Activated naive CD4-positive, alpha-beta T cell treated with Interleukin-2 at 50 U/mL for 16 hours (primary cell): Measurements from ENCODE around the gene OTOGL.
"Not testable (repeated sequence)": the region's sequence is repeated elsewhere in the genome, so short reads cannot be mapped to it uniquely, and the experiment has no call there.

ENCODE experiments used
- DNase-seq: peaks from one replicate; pipeline ENCODE4 v3.0.0-alpha.2; 2020

The OTOGL gene

DNA sequence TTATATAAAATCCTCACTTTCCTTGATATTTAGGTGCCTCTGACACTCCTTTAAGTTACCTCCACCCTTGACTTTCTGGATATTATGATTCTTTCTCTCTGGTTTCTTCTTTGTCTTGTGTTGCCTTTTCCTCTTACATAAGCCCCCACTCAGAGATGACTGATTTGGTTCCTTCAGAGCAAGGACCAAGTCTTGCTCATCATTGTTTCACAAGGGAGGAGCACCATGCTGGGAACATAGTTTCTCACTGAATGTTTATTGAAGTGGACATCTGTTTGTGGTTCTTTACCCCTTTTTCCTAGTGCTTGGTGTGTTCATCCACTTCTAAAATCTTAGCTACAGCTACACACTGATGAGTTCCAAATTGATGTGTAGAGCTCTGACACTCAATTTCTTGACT is 183.4 kb downstream of the OTOGL start:
- DNase-seq = no peak

DNA sequence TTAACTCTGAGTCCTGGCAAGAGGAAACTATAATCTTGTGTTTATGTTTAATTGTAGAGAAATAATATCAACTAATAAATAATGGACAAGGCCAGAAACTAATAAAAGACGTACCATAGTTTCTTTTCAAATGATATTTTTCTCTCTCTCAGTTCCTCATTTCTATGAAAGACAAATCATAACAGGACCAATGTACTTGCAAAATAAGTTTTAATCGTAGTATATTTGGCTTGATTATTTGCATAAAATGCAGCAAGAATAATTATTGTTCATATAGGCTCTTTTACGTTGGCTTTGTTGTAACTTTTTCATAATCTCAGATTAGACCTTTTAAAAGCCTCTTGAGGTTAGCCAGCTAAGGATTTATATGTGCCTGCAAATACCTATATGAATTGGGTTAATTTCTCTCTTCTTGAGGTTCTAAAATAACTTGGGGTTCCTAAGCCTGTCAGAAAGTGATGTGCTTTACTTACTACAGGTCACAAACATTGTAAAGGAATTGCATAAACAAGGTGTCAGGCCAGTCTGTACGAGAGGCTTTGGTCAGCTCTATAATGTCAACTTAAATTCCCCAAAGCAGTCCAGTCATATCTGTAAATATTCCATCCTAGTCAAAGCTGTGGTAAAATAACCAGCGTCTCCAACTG is 191.9 kb downstream of the OTOGL start:
- DNase-seq = no peak

DNA sequence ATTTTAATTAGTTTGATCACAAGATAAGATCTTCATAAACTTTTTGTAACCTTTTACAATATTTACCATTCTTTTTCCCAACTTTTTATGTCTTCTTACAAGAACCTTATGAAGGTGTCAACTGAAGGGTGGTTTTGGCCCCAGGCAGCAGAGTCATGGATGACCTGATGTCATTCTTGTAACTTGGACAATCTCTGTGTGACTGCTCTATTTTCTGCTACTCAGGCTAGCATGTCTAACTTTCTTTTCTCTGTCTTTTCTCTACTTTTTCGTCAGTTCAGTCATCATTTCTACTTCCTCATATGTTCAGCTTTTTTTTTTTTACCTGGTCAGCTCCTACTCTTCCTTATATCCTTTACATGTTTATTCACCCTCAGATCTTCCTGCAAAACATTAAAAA is 194.0 kb downstream of the OTOGL start:
- no peak for DNase-seq

DNA sequence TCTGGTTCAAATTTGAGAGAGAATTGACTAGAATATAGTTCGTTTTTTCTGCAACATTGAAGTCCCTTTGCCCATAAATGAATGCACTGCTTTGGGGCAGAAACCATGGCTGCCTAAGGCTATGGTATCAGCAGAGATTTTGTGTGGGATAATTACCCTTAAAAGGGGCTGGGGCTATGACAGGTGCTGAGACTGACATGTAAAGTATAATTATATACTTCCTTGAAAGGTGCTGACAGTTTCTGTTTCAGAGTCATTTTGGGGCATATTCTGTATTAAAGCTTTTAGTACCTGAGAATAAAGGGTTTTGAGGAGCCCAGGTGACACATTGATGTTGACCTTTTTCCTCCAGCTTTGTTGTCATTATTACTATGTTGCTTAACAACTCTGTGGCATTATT is 194.4 kb downstream of the OTOGL start:
- no peak for DNase-seq

DNA sequence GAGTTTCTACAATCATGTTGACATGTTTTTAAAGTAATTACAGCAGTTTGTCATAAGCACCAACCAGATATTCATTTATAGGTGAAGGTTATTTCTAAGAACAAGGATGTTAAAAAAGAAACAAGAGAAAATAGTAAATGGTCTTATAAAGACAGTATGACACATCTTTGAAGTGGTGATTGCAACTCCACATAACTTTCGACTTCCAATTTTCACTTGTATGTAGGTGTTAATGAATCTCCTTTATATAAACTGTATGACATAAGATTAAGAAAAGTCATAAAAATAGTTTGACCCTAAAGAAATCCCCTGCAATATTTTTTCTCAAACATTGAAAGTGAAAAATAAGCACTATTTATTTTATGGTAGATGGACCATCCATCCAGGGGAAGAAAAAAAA is 199.9 kb downstream of the OTOGL start:
- no peak for DNase-seq

DNA sequence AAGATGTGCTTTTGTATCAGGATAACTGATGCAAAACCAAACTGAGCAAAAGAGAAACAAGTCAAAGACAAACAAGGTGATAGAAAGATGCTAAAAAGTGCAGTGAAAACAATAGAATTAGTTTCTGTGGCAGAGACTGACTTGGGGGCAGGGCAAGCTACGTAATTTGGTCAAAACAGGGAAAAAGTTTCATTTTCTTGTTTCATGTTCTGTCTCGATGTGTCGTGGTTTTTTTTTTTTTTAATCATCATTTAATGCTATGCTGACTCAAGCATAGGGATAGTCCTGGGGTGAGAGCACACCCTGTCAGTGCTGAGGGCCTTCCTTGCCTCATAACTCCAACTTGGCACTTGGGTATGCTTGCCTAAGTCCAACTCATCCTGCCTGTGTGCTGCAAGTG is 200.6 kb downstream of the OTOGL start:
- DNase-seq = no peak

DNA sequence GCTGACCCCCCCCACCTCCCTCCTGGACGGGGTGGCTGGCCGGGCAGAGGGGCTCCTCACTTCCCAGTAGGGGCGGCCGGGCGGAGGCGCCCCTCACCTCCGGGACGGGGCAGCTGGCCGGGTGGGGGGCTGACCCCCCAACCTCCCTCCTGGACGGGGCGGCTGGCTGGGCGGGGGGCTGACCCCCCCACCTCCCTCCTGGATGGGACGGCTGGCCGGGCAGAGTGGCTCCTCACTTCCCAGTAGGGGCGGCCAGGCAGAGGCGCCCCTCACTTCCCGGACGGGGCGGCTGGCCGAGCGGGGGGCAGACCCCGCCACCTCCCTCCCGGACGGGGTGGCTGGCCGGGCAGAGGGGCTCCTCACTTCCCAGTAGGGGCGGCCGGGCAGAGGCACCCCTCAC is 208.1 kb downstream of the OTOGL start:
- DNase-seq = not testable (repeated sequence)

DNA sequence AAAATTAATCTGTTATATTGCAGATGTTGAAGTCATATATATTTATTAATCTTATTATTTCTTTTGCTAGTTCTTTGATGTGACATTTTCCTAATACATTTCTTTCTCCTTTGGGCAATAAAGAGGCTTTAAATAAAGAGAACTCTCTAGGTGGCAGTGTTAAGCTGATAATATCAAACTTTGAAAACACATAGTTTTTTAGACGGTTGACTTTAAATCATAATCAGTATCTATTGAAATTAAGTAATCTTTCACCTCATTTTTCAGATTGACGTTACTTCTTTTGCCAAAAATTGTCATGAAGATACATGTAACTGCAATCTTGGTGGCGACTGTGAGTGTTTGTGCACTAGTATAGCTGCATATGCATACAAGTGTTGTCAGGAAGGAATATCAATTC is 213.9 kb downstream of the OTOGL start:
- no peak for DNase-seq

DNA sequence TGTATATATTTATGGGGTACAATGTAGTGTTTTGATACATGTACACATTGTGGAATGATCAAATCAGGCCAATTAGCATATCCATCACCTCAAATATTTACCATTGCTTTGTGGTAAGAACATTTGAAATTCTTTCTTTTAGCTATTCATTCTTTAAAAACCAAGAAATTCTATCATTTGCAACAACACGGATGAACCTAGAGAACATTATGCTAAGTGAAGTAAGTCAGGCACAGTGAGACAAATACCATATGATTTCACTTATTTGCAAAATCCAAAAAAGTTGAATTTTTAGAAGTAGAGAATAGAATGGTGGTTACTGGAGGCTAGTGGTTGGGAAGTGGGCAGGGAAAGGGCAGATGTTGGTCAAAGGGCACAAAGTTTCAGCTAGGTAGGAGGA is 215.4 kb downstream of the OTOGL start:
- DNase-seq = no peak

DNA sequence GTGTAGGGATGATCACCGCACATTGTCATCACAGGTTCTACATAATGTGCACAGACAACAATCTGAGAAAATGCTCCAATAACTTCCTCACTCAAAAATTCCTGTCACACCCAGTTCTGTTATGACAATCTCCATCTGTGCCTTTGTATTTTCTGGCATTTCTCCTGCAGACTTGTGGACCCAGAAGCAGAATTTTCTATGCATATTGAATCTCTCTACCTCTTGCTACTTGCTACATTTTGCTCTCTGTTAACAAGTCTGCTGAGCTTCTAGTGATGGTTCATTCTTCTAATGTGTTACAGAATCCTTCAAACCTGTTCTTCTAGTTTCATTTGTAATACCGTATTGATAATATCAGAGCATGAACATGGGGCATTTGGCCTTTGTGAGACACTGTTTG is 216.9 kb downstream of the OTOGL start:
- DNase-seq = no peak

DNA sequence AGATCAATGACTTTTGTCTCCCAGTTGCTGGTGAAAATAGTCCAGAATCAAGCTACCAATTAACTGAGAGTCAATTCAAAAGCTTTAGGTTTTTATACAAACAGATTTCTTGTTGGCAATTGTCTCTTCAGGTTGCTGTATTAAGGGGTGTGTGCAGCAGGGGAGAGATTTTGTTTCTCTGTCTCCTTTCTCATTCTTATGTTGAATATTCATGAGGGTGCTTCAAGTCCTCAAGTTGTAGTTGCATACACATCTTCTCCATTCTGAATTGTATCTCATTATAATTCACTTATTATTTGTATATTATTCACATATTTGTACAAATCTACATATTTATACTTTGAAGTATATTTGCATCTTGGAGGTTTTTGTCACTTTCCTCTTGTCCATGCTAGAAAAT is 218.0 kb downstream of the OTOGL start:
- DNase-seq = no peak

DNA sequence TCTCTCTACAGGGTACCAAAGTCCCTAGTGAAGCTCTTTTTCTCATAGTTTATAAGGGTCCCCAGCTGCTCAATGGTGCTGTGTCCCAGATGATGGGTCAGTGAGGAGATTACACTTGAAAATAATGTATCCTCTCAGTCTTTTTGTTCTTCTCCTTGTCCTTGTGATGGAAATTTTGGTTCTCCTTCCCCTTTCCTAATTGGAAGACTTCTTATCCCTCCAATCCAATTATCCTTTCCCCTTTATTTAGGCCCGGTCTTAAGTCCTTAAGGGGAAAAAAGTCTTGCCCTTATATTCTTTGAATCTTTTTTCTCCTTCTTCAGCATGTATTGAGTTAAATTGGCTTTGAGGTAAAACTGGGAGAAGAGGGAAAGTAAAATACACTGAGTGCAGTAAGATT is 218.6 kb downstream of the OTOGL start:
- DNase-seq = no peak

DNA sequence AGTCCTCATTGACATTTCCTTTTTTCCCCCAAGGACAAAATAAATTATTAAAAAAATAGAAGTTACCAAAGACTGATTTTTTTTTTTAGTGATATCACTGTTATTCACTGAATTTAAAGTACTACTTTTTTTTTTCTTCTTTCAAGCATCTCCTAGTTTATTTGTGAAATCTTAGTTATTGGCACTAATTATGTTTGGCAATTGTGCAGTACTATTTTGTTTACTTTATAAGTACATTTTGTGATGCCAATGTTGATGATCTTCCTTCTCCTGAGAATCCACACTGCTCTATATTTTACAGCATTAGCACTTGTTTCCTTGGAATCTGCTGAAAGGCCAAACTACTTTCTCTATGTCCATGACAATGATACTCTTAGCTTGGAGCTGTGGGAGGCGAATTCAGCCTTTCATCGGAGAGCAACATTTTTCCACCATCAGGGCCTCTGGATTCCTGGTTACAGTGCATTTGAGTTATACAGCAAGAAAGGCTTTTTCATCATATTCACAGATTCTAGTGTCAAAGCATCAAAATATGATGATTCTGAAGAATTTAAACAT is 220.9 kb downstream of the OTOGL start:
- DNase-seq = no peak

DNA sequence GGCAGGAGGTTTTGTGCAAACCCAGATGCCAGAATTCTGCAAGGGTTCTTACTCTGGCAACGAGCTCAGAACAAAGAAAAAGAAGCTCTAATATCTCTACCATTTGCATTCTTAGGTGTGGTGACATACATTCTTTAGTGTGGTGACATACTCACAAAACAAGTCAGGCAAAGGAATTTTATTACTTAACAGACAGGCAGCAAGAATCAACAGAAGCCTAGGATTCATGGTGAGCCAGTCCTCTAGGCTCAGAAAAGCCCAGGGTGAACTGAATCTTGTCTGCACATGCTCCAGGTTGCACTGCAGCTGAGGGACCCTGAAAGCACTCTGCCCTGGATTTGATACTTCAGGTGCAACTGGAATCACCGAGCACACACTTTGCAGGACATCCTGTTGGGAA is 222.3 kb downstream of the OTOGL start:
- no peak for DNase-seq

DNA sequence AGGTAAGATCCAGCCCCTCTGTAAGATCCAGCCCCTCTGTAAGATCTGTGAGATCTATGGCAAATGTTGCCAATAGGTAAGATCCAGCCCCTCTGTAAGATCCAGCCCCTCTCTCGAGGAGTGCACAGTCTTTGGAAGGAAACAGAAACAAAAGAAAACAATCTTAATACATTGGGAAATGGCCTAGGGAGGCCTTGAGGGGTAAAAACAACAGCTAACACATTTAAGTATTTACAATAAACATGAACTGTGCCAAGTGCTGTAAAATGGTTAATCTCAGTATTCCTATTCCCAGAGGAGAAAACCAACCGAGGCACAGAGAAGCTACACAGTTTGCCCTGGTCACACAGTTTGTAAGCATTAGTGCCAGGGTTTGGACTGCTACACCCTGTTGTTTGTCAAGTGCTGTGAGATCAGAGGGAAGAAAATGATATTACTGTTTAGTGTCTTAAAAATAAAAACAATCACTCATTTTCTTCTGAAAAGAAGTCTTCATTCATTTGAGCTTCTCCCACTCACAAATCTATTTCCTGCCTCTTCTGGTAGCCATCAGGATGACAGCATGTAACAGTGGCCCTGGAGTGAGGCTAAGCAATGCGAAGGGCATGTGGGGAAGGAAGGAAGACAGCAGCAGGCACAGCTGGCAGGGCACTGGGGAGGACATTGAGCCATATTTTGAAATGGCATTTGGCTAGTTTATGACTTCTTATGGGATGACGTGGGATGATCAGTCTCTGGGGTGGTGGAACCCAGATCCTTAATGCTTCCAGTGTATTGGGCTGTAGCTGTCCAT is 226.0 kb downstream of the OTOGL start:
- no peak for DNase-seq

DNA sequence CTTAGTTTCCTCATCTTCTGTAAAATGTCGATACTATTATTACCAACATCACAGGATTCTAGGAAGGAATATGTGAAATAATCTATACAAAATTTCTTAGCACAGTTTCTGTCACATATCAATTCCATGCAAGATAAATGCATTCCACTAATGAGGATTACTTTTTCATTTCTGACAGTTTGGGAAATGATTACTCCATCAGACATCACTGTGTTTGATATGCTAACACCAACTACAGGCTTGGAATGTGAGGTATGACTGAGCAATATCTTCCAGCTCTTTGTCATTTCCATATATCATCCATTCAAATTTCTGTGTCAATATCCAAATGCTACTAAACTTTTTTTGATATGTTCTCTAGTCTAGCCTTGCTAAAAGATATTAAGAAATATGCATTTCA is 233.5 kb downstream of the OTOGL start:
- DNase-seq = no peak

DNA sequence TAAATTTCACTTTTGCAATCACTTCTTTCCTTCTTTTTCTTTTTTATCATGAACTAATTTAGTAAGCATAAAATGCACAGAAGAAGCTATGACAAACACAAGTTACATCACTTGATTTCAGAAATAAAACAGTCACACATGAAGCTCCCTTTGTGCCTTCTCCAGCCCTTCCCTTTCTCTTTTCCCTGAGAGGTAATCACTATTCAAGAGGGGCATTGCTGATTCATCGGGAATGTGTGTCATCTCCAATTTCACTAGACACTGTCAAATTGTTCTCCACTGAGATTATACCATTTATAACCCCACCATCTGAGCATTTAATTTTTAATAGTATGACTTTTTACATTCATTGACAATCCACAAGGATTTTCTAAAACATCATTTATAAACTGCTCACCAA is 253.1 kb downstream of the OTOGL start:
- no peak for DNase-seq

DNA sequence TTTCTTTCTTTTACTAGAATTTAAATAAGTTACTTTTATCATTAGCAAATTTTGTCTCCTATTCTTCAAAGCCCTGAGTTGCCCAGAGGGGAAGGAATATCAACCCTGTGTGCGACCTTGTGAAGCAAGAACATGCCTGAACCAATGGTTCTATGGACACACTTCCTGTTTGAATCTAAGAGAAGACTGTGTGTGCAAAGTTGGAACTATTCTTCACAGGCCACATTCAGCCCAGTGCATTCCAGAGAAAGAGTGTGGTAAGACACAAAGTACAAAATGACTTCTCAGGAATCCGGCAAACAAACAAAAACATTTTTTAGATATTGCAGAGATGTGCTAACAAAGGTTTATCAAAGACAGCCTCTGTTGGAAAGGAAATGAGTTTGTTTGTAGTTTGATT is 253.9 kb downstream of the OTOGL start:
- no peak for DNase-seq

DNA sequence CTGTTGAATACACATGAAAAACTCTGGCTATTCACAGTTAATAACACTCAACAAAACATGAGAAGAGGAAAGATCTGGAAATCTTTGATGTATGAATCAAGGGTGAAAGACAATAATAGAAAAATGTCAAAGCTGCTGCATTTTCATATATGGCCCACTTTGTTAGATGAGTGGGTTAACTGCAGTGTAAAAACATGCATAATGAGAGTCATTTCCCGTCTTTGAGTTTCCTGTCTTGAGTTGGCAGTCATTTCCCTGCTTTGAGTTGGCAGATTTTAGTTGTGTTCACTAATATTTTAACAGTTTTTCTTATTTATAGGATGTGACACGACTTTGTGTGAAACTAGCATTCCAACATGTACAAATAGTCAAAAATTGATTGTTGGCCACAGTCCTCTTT is 256.8 kb downstream of the OTOGL start:
- no peak for DNase-seq

DNA sequence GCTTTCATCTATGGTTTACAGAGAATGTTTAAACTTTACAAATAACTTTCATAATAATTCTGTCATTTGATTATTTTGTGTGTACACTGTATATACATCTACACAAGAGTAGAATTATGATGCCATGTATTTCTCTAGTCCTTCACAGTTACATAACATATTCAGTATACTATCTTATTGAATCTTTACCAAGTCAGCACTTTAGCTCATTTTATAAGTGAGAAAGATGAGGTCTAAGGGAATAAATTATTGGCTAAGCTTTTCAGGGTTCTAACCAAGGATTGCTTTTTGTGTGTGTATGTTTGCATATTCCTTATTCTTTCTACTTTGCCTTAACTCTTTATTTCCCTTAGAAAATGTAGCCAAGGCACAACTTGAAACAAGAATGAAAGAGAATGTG is 260.4 kb downstream of the OTOGL start:
- DNase-seq = no peak

DNA sequence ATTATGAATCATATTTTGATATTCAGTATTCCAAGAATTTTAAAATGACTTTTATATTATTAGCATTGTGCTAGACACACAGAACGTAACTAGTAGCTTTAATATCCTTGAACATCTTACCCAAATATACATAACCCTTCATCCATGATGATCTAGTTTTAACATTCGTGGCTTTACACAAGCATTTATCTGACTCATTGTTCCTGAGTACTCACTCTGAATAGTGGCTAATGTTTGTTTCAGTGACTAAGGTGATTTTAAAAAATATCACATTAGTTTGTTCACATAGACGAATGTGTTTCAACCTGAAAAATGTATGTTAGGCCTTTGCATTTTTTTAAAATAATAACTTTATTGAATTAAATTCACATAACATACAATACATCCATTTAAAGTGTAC is 264.7 kb downstream of the OTOGL start:
- DNase-seq = no peak

DNA sequence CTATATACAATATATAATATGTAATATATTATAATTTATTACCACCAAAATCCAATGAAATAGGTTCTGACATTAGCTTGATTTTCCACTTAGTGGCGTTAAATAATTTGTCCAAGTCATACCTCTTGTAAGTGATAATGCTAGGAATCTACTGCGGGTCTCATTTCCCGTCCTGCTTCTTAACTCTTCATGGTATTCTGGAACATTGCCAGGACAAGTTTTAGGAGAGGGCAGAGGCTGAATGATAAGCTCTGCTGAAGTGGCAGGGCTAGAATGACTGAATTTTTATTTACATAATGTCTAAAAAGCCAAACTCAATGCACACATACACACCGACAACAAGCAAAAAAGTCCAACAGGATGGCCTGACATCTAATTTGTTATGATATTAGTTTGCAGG is 274.3 kb downstream of the OTOGL start:
- DNase-seq = no peak

DNA sequence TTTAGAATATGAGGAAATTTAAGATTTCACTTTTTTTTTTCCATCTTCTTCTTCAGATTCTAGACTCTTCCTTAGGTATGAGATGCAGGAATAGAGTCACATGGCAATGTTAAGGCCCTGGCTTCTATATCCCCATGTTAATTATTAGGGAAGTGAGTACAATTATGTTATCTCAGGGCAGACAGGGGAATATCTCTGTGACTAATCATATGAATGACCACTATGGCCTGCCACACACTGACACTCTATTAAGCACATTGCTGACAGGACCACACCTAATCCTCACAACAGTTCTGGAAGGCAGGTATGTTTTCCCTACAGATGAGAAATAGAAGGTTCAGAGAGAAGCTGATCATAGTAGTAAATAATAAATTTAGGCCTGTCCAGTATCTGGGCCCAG is 275.3 kb downstream of the OTOGL start:
- DNase-seq = no peak

DNA sequence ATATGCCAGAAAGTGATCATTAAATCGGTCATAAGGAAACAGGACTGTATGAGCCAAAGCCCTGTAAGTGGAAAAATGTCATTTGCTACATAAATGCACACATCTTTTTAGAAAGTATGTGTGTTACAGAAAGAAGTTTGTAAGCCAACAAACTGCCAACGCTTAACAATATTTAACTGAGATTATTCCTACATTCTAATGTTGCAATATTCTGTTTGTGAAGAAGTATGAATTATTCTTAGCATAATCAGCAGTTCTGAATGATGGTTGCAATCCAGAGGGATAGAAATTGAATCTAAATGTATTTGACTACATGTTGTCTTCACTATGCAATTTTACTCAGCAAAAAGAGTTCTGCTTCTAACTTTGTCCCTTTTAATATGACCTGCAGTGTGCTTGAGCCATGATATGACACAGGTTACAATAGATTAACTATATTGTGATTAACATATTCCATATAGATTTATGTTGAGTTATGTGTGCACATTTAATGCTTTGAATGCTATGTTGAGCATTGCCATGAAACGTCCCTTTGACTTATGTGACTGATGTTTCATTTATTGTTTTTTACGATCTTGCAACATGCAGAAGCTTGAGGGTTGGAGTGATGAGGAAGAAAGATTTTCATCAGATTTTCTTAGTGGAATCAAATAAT is 277.9 kb downstream of the OTOGL start:
- DNase-seq = no peak
